Measurements from ENCODE around the gene NABP1.

DNA sequence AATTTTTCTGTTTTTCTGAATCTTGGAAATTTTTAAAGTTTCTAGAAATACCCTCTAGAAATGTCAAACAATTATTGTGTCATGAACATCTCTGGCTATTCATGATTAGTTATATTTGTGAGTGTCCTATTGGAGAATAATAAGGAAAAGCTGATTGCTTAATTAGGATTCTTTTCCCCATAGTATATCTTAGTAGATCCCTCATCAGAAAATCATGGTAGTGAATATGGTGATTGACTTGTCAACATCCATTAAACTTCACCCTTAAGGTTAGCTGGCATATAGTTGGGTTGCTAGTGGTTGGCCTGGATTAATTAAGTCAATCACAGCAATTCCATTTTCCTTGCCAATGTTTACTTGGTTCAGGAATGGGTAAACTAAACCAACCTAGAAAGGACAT, 18.7 kb upstream of the NABP1 start:
- TF ChIP-seq, protein P1, sequence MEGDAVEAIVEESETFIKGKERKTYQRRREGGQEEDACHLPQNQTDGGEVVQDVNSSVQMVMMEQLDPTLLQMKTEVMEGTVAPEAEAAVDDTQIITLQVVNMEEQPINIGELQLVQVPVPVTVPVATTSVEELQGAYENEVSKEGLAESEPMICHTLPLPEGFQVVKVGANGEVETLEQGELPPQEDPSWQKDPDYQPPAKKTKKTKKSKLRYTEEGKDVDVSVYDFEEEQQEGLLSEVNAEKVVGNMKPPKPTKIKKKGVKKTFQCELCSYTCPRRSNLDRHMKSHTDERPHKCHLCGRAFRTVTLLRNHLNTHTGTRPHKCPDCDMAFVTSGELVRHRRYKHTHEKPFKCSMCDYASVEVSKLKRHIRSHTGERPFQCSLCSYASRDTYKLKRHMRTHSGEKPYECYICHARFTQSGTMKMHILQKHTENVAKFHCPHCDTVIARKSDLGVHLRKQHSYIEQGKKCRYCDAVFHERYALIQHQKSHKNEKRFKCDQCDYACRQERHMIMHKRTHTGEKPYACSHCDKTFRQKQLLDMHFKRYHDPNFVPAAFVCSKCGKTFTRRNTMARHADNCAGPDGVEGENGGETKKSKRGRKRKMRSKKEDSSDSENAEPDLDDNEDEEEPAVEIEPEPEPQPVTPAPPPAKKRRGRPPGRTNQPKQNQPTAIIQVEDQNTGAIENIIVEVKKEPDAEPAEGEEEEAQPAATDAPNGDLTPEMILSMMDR (IDR thresholded peaks at IDR 0.05) = no peak
- TF ChIP-seq POLR2AphosphoS5 (IDR thresholded peaks at IDR 0.05; ENCODE audit: low read depth, low read length) = no peak
